ENCODE measurements around the gene IFITM1.

DNA sequence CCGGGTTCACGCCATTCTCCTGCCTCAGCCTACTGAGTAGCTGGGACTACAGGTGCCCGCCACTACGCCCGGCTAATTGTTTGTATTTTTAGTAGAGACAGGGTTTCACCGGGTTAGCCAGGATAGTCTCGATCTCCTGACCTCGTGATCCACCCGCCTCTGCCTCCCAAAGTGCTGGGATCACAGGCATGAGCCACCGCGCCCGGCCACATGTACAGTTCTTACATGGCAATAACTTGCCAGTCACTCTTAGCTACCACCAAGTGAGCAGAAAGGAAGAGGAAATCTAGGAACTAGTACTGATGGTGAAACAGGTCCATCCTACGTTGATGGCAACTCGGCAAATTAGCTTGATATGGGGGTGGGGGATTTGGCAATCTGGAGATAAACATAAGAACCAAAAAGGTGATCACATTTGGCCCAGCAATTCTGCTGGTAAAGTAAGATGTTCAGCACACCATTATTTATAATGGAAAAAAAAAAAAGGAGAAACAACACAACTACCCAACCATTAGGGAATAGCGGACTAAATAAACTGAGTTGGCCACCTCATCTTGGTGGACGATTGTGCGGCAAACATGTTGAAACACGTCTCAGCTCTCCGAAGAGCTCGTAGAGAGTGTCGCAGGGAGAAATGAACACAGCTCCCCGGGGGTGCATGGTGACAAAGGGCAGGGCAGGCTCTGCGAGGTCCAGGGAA lies 30.3 kb upstream of the IFITM1 start:
- no peak for TF ChIP-seq EZH2 (IDR thresholded peaks at IDR 0.05; ENCODE audit: low read length, missing control alignments)
- TF ChIP-seq, protein P1, sequence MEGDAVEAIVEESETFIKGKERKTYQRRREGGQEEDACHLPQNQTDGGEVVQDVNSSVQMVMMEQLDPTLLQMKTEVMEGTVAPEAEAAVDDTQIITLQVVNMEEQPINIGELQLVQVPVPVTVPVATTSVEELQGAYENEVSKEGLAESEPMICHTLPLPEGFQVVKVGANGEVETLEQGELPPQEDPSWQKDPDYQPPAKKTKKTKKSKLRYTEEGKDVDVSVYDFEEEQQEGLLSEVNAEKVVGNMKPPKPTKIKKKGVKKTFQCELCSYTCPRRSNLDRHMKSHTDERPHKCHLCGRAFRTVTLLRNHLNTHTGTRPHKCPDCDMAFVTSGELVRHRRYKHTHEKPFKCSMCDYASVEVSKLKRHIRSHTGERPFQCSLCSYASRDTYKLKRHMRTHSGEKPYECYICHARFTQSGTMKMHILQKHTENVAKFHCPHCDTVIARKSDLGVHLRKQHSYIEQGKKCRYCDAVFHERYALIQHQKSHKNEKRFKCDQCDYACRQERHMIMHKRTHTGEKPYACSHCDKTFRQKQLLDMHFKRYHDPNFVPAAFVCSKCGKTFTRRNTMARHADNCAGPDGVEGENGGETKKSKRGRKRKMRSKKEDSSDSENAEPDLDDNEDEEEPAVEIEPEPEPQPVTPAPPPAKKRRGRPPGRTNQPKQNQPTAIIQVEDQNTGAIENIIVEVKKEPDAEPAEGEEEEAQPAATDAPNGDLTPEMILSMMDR (conservative IDR thresholded peaks at IDR 0.05 in 1 of 2, IDR thresholded peaks at IDR 0.05 in 1 of 2; ENCODE audit: low read depth in 1 of 2, low read length in 2 of 2) = no peak

Measured in fibroblast of lung (primary cell).